HG03521 (cell line): ENCODE results near the gene UBAP2L.
"Not testable (repeated sequence)": the region's sequence is repeated elsewhere in the genome, so short reads cannot be mapped to it uniquely, and the experiment has no call there.

Source experiments
- ATAC-seq: cut with Tn5 transposase; IDR thresholded peaks from one replicate; pipeline ENCODE4 v1.9.1; 2021; ENCODE audit warnings: mild to moderate bottlenecking, moderate library complexity; ENCODE audit not compliant: unreplicated experiment

Gene UBAP2L

GRCh38 chr1:154241703-154242351 is 21.1 kb downstream of the UBAP2L start:
- no peak for ATAC-seq

GRCh38 chr1:154253671-154254070 is 32.9 kb downstream of the UBAP2L start:
- ATAC-seq = no peak

- ATAC-seq = no peak
These were observed 35.9 kb downstream of the UBAP2L start for GRCh38 chr1:154256686-154257085.

DNA sequence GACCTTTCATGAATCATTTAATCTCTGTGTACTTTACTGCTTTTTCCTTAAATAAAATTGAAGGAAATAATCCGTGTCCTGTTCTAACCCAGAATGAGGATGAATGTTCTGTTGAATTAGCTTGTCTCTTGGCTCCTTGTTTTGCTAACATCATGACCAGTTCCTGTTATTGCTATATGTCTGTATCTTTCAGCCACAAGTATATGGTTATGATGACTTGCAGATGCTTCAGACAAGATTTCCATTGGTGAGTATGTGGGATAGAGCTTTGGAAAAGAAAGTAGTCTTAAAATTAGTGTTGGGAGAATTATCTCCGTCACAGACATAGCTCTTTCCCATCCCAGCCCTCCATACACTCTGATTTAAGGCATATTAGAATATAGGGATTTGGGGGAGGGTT is 38.0 kb downstream of the UBAP2L start:
- ATAC-seq = no peak

DNA sequence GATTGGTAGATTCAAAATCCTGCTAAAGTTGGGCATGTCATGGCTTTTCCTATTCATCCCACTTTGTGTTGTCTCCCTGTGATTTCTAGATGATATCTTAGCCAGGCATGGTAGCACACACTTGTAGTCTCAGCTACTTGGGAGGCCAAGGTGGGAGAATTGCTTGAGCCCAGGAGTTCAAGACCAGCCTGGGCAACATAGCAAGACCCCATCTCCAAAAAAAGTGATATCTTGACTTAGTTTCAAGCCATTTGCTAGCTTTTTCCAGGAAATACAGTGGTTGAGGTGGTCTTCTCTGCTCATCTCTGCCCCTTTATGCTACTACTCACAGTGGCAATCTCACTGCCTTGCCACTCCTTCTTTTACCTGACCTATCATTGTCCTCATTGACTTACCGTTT is 39.4 kb downstream of the UBAP2L start:
- no peak for ATAC-seq

GRCh38 chr1:154263465-154264332 is 42.9 kb downstream of the UBAP2L start:
- ATAC-seq = no peak

DNA sequence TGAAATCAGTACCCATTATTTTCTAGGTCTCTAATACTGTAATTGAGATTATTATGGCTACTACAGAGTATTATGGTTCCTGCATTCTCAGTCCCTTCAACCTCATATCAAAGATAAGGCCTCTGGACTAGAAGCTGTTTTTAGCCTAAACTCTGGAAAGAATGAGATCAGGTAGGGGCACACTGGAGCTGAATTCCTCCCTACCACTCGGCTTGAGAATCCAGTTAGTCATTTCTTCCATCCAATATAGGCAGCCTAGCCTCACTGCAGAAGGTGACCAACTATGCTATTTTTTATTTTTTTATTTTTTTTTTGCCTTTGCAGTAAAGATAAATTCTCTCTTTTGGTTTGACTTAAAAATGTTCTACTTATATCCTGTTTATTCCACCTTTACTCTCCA is 43.7 kb downstream of the UBAP2L start:
- ATAC-seq = no peak

DNA sequence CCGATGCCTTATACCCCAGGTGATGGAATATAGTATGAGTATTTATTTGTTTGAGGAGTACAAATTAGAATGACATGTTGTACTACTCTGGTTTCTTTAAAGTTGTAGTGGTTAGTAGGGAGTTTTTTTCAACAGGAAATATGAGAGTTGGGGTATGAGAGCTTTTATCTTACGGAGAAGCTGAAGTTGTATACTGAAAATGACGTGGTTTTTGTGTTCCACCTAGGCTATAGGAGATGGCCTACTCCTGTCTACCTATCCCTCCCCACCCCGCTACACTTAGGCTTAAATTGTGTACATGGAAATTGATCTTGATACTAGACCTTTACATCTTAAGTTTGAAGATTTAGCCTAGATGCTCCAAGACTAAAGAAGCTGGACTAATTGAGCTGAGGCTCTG is 44.8 kb downstream of the UBAP2L start:
- ATAC-seq = no peak

DNA sequence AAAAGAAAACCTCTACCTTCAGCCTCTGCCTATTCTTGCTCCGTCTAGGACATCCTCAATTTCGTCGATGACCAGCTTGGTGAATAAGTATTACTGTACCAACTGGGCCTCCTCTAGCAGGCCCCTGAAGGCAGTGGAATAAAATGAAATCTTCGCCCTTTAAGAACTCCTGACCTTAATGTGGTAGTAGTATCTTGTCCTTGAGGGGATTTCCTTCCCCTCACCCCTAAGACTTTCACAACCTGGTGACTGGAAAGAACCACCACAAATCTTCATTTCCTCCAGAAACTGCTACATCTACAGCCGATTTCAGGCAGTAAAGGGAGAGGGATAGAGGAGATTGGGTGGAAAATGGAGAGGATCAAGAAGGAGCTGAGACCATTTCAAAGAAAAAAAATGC is 50.1 kb downstream of the UBAP2L start:
- ATAC-seq = no peak

DNA sequence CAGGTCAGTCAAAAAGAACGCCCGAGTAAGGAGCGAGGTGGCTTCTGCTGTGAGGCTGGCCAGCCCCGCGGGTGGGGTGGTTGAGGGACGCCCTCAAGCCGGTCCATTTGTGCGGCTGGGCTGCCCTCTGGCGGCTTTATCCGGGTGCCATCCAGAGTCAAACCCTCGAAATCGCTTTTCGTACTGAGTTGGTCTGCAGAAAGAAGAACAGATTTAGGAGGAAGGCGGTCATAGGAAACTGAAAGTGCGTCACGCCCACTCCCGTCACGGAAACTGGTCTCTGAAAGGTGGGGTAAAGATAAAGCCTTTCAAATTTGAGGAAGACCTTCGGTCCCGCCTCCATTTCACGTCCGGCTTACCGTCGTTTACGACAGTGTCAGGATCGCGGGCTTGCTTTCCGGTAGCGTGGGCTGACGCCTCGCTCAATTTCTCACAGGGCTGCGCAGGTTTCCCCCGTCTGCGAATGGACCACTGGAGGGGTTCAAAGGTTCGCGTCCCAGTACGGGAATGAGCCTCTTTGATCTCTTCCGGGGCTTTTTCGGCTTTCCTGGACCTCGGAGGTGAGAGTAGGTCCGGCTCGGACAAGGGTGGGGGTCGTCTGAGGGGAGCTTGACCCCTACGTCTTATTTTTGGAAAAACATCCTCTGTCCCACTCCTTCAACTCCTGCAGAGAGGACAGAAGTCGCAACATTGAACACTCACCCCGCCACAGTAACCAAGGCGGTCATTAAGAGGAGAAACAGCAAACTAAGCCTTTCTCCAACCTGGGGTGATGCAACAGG is 51.7 kb downstream of the UBAP2L start, which contains the start of gene HAX1:
HAX1 (plus strand) TSS at position 413 of the 782 bp plus-strand sequence; CDS start at position 508, 95 bp downstream.
- peak; percentile 87 for ATAC-seq

DNA sequence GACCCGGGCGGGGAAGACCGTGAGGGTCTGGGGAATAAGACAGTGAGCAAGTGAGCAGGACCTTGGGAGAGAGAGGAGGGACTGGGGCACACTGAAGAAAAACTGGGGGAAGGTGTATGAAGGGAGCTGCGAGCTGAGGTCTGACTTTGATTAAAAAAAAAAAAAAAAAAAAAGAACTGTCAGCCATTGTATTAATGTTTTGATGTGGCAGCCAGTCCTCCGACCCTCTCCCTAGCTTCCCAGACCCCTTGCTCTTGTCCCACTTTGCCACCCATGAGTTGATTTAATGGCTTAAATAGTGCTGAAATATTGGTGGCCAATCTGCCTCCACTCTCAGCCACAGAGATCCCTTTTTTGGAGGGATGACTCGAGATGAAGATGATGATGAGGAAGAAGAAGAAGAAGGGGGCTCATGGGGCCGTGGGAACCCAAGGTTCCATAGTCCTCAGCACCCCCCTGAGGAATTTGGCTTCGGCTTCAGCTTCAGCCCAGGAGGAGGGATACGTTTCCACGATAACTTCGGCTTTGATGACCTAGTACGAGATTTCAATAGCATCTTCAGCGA is 52.3 kb downstream of the UBAP2L start:
- no peak for ATAC-seq

- ATAC-seq = no peak
These were observed 56.0 kb downstream of the UBAP2L start for GRCh38 chr1:154276797-154277196.

- not testable (repeated sequence) for ATAC-seq
These were observed 66.8 kb downstream of the UBAP2L start for GRCh38 chr1:154287591-154287990.

- ATAC-seq = no peak
These were observed 67.9 kb downstream of the UBAP2L start for GRCh38 chr1:154288661-154289060.

DNA sequence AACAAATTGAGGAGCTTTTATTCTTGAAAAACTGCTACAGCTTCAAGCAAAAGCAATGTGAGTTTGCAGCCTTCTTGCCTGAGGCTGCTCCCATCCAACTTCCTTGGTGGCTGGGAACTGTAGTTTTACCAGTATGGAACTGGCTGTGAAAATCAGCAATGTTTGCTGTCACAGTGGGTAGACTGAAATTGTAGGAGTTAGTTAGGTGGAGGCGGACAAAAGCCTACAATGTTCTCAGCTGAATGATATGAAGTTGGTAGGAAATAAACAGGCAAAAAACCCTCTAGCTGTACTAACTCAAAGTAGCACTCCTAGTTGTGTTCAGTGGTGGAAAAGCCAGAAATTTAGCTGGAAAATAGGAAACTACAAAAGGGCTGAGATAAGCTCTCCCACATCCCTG is 70.2 kb downstream of the UBAP2L start:
- no peak for ATAC-seq

GRCh38 chr1:154295408-154296235 is 74.9 kb downstream of the UBAP2L start:
- ATAC-seq = no peak

GRCh38 chr1:154301582-154301981 is 80.8 kb downstream of the UBAP2L start:
- no peak for ATAC-seq

DNA sequence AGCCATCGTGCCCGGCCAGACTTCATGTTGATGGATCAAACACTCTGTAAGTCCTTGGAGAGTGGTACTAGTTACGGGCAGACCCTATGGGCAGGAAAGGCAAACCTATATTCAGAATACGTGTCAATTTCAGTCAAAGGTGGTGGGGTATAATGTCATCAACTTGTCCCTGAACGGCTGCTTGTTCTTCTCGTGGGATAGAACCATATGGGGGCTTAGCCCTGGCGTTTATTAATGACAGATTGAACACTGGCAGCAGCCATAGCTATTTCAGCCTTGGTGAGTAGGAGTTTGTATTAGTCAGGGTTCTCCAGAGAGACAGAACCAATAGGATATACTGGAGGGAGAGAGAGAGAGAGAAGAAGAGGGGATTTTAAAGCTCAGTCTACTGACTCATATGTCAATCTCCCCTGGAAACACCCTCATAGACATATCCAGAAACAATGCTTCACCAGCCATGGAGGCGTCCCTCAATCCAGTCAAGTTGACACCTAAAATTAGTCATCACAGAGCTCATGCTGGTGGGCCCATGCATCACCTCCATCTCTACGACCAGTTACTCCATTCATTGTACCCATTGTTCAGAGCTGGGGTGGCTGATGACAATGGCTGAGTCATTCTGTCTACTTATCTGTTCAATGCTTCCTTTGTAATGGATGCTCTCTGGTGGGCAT is 84.0 kb downstream of the UBAP2L start:
- ATAC-seq = no peak

- no peak for ATAC-seq
These were observed 85.4 kb downstream of the UBAP2L start for GRCh38 chr1:154306151-154306550.
